Islet precursor cell (in vitro differentiated cells): ENCODE measurements around the gene SUSD5.
"Not testable (repeated sequence)": the region's sequence is repeated elsewhere in the genome, so short reads cannot be mapped to it uniquely, and the experiment has no call there.

Source experiments
- DNase-seq: peaks from one replicate; pipeline ENCODE4 v3.0.0-alpha.2; 2018

Gene SUSD5

DNA sequence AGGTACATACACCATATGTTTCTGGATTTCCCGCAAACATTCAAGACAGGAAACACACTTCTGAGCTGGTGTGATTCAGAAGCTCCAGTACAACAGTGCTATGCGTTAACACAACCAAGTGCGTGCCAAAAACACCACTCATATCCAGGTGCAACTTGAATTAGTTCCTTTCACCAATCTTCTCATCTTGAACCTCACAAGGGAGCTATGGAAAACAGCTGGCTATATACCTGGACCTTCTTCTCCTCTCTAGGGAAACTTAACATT lies 31.3 kb downstream of the SUSD5 start:
- DNase-seq: no peak

DNA sequence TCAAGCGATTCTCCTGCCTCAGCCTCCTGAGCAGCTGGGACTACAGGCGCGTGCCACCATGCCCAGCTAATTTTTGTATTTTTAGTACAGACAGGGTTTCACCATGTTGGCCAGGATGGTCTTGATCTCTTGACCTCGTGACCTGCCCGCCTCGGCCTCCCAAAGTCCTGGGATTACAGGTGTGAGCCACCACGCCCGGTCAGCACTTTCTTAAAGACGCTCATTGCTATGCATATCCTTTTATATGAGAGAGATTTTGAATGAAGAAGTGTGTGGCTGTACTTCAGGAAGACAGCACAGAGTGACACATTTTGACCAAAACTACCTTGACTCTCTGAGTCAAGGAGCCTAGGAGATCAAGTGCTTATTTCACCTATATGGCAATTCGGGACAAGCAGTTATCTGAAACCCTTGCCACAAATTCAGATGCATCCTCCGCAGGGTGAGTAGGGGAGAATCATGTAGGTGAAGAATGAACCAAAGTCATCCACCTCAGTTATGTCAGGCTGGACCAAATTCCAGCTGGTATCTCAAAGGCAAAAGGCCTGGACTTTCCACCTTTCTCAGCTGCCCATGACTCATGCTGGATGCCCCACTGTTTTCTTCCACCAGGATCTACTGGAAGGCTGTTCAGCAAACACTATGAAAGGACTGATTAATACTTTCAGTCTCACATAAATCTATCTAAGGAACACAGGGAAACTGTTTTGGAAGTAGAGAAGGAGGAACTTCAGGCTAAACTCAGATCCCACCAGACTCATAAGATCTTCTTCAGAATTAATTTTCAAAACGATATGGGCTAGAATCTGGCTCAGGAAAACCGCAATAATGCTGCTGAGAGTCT lies 31.9 kb downstream of the SUSD5 start:
- DNase-seq: no peak

DNA sequence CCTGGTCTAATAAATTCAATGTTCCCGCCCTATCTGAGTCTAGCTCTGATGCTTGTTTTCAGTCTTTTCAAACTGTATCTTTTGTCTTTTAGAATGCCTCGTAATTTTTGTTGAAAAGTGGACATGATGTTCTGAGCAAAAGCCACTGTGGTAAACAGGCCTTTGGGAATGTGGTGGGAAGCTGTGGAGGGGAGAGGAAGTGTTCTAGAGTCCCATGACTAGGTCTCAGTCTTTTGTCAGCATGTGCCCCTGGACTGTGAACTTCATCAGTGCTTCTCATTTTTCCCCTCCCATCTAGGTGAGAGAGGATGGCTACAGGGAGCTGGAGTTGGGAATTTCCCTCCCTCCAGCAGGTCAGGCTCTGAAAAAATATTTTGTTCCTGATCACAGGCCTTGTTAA lies 33.7 kb downstream of the SUSD5 start:
- DNase-seq: no peak

DNA sequence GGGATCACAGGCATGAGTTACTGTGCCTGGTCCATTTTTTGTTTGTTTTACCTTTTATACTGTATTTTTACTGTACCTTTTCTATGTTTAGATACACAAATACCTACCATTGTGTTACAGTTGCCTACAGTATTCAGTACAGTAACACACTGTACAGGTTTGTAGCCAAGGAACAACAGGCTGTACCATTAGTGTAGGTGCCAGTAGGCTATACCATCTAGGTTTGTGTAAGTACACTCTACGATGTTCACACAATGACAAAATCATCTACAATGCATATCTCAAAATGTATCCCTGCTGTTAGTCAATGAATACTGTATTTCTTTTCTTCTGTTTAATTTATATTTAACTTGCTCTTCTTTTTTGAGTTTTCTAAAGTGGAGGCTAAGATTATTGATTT lies 37.0 kb downstream of the SUSD5 start:
- not testable (repeated sequence) for DNase-seq

DNA sequence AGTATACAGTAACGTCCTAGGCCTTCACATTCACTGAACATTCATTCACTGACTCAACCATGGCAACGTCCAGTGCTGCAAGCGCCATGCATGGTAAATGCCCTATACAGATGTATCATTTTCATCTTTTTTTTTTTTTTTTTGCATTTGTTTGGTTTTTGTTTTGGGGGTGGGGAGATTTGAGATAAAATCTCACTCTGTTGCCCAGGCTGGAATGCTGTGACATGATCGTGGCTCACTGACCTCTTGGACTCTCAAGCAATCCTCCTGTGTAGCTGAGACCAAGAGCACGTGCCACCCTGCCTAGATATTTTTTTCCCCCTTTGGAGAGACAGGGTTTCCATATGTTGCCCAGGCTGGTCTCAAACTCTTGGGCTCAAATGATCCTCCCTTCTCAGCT lies 37.4 kb downstream of the SUSD5 start:
- DNase-seq: no peak

DNA sequence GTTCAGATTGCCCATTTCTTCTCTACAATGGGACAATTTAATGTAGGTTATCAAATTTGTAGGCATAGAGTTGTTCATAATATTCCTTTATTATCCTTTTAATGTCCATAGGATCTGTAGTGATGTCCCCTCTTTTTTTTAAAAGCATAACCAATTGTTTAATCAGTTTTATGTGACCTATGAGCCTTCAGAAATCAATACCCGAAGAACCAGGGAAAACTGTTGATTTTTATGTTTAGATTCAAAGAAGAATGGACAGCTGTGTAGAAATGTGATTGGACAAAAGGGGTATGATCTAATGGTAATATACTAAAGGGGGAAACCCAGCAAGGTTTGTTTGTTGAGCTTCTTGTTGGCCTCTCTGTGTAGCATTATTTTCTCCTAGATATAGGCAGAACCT lies 39.5 kb downstream of the SUSD5 start:
- no peak for DNase-seq

DNA sequence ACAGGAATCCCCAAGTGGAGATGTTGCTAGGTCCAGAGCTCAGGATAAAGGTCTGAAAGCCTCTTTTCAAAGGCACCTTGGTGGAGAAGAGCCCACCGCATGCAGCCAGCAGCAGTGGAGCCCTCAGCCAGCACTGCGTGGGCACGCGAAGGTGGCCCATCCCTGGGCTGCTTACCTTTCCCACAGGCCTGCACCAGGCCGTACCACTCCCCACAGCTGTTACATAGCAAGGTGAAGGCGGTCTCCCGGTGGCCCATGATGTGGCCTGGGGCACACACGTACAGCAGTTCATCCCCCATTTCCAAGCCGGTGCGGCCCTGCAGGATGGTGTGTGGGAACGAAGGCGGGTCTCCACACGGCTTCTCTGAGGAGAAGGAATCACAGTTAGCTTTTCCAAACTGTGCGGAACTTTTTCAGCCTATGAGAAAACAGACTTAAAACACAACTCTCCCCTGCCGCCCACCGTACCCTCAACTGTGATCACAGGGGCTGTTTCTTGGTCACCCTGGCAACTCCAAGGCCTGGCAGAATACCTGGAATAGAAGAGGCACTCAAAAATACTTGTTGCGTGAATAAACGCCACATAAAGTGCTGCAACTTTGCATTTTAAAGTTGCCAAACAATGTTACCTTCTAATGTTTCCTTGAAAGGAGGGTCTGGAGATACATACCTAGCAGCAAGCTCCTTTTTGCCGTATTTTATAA lies 43.7 kb downstream of the SUSD5 start:
- no peak for DNase-seq

DNA sequence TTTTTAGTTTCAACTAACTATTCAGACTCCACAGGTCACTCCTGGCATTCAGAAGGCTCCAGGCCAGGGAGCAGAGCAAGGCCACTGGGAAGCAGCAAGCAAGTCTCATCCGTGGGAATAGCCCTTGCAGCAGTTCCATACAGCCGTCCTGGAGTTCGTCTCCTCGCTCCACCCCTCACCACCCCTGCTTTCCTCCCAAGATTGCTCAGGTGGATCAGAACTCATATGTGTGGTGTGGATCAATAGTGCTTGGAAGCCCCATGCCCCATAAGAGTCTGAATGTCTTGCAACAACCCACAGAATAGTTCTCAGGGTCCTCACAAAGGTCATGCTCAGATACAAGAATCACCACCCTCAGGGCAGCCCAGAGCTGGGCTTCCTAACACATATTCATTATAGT lies 44.5 kb downstream of the SUSD5 start:
- DNase-seq: no peak

DNA sequence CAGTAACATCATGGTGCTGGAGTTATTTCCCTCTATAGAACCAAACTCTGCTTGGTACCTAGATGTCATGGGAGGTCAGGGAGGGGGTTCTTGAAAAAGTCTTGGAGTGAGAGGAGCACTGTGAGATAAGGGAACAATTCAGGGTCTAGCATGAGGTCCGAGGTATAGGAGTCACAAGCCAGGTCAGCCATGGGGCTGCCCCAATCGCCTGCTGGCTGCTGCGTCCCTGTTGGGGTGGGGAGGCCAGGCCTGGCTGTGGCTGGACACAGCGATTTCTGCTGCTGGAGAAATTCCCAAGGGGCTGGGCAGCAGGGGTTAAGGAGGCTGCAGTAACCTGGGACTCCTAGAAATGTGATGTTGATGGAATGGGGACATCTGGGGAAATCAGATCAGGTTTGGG lies 44.9 kb downstream of the SUSD5 start:
- no peak for DNase-seq

DNA sequence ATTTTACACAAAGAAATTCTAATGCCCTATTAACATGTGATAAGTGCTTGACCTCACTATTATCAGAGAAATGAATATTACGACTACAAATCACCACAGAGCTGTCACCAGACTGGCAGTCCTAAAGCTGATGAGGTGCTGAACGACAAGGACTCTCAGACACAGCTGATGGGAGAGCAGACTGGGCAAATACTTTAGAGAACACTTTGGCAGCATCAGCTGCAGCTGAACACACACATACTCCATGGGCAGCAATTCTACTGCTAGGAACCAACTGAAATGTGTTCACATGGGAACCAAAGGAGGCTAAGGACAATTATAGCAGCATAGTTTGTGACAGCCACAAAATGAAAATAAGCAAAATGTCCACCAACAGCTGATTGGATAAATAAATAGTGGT lies 45.5 kb downstream of the SUSD5 start:
- DNase-seq: no peak

DNA sequence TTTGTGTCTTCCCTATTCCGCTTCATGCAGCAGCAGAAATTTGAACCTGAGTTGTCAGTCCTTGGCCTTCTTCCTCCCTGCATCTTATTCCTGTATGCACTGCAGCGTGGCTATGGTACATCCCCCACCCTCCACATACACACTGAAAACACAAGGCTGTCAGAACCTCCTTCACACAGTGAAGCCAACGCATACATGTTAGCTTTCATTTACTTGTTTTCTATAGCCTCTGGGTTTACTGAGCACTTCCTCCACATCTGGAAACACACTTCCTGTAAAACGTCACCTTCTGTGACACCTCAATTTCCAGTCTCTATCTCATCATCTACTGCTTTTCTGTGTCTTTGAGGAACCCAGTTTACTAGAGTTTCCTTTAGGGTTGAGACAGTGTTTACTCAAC lies 47.0 kb downstream of the SUSD5 start:
- no peak for DNase-seq

DNA sequence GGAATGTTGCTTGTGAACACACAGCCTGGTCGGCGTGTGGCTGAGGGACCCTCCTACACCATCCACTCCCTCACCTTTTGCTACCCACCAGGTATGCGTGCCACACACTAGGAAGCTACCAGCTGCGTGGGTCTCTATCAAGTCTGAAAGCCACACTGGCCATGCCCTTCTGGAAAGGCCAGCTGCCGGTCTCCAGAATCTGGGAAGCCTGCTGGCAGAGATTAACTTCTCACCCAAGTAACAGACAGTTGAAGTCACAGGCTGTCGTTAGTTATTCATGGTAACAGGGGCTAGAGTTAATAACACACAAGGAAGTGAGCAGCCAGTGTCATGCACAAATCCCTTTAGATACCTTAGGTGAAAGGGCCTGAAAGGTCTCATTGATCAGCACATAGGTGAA lies 48.1 kb downstream of the SUSD5 start:
- no peak for DNase-seq

DNA sequence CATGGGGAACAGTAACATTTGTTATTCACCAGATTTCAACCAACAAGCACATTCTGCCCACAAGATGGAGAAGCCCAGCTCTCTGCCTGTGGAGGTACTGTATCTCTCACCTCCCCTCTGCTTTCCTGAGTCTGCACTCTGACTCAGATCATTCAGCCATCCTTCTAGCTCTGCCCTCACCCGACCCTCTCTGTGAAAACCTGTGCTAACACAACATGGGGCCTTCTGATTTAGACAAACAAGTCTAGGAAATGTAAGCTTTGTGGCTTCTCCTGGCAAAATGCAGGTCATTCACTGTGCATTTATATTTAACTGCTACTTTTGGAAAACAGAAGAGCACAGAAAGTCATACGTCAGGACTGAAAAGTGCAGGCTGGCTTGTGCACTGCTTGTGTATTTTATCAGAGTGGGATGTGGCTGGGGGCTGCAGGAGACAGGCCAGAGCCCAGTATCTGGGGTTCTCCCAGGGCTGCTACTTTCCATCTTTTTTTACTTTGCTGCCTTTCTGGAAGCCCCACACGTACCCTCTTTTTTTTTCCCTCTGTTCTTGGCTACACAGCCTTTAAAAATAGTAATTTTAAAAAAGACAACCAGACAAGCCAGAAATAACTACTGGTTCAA lies 50.8 kb downstream of the SUSD5 start:
- no peak for DNase-seq

DNA sequence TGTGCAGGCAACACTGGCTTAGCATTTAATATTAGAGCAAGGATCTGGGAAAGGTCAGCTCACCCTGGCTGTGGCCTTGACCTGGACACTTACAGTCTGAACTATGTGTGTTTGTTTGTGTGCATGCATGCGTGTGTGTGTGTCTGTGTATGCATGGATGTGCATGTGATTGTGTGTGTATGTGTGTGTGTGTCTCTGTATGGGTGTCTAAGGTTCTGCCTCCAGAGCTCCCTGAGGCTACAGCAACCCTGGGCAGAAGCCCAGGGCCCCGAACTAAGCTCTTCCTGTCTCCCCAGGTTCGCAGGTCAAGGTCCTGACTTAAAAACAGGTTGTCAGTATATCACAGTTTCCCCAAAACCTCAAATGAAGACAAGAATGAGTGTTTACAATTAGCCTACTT lies 51.3 kb downstream of the SUSD5 start:
- no peak for DNase-seq

DNA sequence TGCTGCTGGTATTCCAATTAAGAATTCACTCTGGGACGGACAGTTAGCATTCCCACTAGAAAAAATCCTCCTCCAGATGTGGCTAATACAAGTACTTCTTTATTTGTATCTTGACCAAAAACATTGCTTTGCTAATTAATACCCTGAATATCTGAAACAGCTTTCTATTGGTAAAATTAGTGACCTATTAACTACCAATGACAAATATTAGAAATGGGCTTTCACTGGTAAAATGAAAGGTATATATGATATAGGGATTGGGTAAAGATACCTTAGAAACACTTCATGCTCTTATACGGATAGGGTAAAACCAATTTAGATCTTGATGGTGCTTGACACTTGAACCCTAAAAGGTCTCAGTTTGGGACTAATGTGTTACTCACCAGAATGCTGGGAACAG lies 52.5 kb downstream of the SUSD5 start:
- no peak for DNase-seq

DNA sequence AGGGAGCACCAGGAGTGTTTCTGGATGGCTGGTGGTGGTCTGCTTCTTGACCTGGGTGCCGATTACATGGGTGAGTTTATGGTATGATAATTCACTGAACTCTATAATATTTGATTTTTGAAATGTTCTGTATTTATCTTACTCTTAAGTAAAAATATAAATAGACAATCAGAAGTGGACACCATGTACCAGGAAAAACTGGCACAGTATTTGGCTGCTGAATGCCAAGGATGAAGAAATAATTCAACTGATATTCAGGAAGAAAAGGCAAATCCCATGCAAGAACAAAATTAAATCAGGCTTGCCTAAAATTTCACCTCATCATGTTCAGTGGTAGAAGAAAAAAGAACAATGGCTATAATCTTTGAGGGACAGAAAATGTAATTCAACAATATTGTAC lies 53.2 kb downstream of the SUSD5 start:
- DNase-seq: no peak

DNA sequence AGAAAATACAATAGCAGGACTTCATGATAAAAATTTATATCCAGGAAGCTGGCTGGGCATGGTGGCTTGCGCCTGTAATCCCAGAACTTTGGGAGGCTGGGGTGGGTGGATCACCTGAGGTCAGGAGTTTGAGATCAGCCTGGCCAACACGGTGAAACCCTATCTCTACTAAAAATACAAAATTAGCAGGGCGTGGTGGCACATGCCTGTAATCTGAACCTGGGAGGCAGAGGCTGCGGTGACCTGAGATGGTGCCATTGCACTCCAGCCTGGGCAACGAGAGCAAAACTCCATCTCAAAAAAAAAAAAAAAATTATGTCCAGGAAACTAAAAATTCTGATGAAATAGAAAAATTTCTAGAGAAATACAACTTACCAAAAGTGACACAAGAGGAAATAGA lies 56.0 kb downstream of the SUSD5 start:
- not testable (repeated sequence) for DNase-seq

DNA sequence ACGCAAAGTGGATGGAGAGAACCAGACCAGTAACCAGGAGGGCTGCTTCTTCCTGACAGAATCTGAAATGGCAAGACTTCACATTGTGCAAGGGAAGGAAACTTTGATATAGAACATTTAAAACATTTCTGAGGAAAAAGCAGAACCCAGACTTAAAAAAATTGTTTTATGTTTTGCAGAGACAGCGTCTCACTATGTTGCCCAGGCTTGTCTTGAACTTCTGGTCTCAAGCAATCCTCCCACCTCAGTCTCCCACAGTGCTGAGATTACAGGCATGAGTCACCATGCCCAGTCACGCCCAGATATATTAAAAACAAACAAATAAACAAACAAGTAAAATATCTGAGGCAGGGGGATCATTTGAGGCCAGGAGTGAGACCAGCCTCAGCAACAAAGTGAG lies 58.6 kb downstream of the SUSD5 start:
- no peak for DNase-seq

DNA sequence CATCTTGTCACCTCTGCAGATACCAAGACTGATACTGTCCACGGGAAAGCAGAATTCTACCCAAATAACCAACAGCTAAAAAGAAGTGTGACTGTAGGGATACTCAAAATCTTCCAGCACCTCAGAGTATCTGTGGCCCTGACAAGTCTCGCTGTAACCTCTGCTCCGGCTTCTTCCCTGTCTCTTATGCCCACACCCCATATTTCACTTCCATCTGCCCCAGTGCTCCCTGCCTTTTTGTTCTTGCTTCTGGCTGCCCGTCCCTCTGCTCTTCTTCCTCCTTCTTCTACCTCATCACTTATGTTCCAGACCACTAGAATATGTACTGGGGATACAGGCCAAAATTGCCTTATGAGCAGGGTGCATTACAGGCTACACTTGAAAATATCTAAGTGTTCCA lies 59.4 kb downstream of the SUSD5 start:
- no peak for DNase-seq

DNA sequence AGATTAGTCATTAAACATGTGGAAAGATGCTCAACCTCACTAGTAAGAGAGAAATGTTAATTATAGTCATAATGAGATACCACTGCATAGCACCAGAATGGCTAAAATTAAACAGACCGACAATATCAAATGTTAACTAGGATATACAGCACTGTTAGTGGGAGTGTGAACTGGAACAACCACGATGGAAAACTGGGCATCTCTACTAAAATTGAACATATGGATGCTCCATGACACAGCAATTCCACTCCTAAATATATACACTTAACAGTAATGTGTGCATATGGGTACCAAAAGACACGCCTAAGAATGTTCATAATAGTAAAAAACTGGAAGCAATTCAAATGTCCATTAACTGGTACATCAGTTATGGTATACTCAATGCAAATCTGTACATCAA lies 63.3 kb downstream of the SUSD5 start:
- DNase-seq: no peak

DNA sequence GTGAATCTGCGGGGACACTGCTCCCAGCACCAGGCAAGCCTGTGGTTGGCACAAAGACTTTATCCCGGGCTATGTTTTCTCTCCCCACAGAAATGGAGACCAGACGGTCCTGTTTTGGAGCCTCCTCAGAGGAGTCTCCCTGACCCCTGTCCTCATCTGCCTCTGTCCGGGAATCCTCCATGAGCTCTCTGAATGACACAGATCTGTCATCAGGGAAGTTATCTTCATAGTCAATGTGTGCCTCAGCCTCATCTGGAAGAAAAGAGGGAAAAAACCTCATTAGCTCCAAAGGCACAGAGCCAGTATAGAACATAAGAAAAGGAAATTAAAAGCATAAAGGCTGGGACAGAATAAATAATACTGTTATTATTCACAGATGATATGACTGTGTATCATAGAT lies 64.8 kb downstream of the SUSD5 start:
- no peak for DNase-seq

DNA sequence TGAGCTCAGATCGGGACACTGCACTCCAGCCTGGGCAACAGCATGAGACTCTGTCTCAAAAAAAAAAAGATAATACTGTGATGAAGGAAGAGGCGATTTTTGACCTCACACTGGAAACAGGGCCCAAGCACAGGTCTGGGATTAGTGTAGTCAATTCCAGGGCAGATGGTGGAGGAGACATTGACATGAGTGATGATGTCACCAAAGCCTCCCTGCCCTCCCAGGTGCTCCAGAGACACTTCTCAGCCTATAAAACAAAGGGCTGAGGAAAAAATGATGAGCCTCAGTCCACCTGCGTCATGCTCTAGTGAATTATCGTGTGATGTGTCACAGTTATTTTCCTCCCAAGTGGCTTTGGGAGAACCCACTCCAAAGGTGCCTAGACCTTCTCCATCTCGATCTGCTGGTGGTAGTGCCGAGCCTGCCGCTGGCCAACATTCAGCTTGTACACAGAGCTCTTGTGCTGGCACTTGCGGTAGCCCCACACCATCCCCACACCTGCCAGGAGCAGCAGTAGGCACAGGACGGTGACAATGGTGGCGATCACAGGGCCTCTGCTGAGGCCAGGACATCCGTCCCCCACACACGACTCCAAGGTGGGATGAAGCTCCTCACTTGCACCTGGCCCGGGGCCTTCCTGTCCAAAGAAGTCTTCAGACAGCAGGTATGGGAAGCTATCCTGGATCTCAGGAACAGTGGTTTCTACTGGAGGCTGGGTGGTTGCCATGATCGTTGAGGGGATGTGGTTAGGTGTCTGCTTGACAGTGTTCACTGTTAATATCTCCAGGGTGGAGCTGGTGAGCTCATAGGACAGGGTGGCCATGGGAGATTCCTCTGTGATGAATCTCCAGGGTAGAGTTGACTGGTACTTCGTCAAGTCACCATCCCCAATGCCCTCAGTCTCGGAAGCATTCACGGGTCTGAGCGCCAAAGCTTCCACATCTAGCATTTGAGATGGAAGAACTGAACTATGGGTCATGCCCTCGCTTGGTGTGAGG lies 65.9 kb downstream of the SUSD5 start:
- DNase-seq: no peak

DNA sequence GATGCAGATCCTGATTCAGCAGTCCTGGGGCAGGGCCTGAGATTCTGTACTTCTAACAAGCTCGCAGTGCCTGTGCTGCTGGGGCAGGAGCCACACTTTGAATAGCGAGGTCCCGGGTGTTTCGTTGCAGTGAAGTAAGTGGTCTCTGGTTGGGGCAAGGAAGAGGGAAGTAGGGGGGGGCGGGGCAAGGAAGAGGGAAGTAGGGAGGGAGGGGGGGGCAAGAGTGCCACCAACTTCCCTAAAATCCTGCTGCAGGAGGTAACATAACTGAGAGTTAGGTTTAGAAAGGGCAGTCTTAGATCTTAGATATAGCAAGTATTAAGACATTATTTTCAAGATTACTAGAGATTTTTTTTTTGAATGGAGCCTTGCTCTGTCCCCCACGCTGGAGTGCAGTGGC lies 69.3 kb downstream of the SUSD5 start:
- DNase-seq: no peak
